Measurements from ENCODE around the gene ST3GAL4.

ST3GAL4 gene

DNA sequence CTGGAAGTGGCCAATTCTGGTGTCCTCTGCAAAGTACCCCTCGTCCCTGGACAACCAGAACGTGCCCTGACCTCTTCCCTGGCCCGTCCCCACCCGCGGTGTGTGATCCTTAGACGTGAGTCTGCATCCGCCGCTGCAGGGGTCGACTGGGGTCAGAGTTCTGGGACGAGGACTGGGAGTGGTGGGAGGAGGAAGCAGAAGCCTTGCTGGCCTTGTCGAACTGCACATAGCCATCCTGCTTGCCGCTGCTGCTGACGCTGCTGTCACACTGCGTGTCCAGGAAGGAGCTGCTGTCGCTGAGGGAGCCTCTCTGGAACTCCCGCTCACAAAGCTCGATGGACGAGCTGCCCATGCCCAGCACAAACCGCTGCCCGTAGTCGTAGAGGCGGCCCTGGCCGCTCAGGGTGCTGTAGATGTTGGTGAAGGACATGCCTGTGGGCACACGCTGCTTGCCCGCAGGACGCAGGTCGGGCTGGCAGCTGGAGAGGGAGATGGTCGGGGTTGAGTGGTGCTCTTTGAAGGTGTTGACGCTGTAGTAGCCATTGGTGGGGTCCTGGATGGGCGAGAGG, 69.1 kb downstream of the ST3GAL4 start:
- TF ChIP-seq ZNF549 (tag by site-specific recombination; IDR thresholded peaks at IDR 0.05): no peak
- Histone ChIP-seq H3K4me3 (ENCODE audit: low read depth, low read length) (no peak overlapping the region), H3K27ac (ENCODE audit: extremely low read depth, low read depth, low read length) (no peak overlapping the region), H3K36me3 (ENCODE audit: control insufficient read depth in 2 of 2, insufficient read depth in 1 of 2, low read length in 2 of 2) (no peaks in the 10 kb centered on the region), H3K9me3 (ENCODE audit: control insufficient read depth, insufficient read depth, low read depth, low read length) (no peaks in the 10 kb centered on the region), H3K4me1 (ENCODE audit: control insufficient read depth, insufficient read depth, low read length) (no peaks in the 10 kb centered on the region)
- ChIA-PET POLR2A (interaction anchor here (1.3 kb wide), 1 partner anchor 120 kb away, joined by 3 read pairs; the partner anchor contains the start of gene DCPS), CTCF (no interaction called here)

DNA sequence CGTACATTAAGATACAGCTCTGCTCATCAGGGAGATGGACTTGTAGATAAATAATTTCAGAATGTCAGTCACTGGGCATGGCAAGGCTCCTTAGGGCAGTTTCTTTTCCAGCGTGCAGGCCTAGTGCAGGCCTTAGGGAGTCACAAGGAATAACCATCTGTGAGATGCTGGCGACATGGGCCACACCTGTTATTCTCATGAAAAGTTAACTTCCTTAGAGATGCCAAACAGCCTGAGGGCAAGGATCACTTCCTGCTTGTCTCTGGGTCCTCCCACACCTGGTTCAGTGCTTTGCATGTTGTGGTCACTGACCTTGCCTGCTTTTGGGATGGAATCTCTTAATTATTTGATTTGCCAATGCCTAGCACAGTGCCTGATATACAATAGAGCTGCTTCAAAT, 70.6 kb downstream of the ST3GAL4 start:
- ChIA-PET POLR2A (no interaction called here), CTCF (interaction anchor here (2.4 kb wide), 1 partner anchor 54 kb away, joined by 8 read pairs; no protein-coding TSS in a partner anchor)
- Histone ChIP-seq H3K4me3 (ENCODE audit: low read depth, low read length) (no peak overlapping the region), H3K36me3 (ENCODE audit: control insufficient read depth in 2 of 2, insufficient read depth in 1 of 2, low read length in 2 of 2) (no peaks in the 10 kb centered on the region), H3K27ac (ENCODE audit: extremely low read depth, low read depth, low read length) (no peak overlapping the region), H3K4me1 (ENCODE audit: control insufficient read depth, insufficient read depth, low read length) (no peaks in the 10 kb centered on the region), H3K9me3 (ENCODE audit: control insufficient read depth, insufficient read depth, low read depth, low read length) (no peaks in the 10 kb centered on the region)
- TF ChIP-seq ZNF623 (tag by site-specific recombination; IDR thresholded peaks at IDR 0.05) (no peak), ZNF837 (tag by site-specific recombination; IDR thresholded peaks at IDR 0.05) (no peak), ZNF629 (tag by site-specific recombination; IDR thresholded peaks at IDR 0.05) (no peak), ZNF202 (tag by site-specific recombination; IDR thresholded peaks at IDR 0.05; ENCODE audit: borderline replicate concordance) (no peak), KLF8 (tag by site-specific recombination; IDR thresholded peaks at IDR 0.05) (no peak), GLI4 (tag by site-specific recombination; IDR thresholded peaks at IDR 0.05) (no peak), ZNF514 (tag by site-specific recombination; IDR thresholded peaks at IDR 0.05) (no peak), ZBTB21 (tag by site-specific recombination; IDR thresholded peaks at IDR 0.05) (no peak), ZNF155 (tag by site-specific recombination; IDR thresholded peaks at IDR 0.05) (no peak), ZNF138 (tag by site-specific recombination; IDR thresholded peaks at IDR 0.05; ENCODE audit: borderline replicate concordance) (no peak), BCL11B (tag by site-specific recombination; IDR thresholded peaks at IDR 0.05; ENCODE audit: low read depth) (no peak), ZNF555 (tag by site-specific recombination; conservative IDR thresholded peaks at IDR 0.05) (no peak), ZSCAN16 (tag by site-specific recombination; IDR thresholded peaks at IDR 0.05) (no peak), HOXD13 (CRISPR knock-in tag; IDR thresholded peaks at IDR 0.05; ENCODE audit: borderline replicate concordance) (no peak), ZNF677 (tag by site-specific recombination; IDR thresholded peaks at IDR 0.05) (no peak), ZNF830 (tag by site-specific recombination; IDR thresholded peaks at IDR 0.05; ENCODE audit: low read depth) (no peak), ZNF654 (tag by site-specific recombination; IDR thresholded peaks at IDR 0.05; ENCODE audit: low read depth) (no peak)
- TF ChIP-seq, protein P1, sequence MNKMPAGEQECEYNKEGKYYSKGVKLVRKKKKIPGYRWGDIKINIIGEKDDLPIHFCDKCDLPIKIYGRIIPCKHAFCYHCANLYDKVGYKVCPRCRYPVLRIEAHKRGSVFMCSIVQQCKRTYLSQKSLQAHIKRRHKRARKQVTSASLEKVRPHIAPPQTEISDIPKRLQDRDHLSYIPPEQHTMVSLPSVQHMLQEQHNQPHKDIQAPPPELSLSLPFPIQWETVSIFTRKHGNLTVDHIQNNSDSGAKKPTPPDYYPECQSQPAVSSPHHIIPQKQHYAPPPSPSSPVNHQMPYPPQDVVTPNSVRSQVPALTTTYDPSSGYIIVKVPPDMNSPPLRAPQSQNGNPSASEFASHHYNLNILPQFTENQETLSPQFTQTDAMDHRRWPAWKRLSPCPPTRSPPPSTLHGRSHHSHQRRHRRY (tag by site-specific recombination; IDR thresholded peaks at IDR 0.05): no peak
- TF ChIP-seq, protein P2, sequence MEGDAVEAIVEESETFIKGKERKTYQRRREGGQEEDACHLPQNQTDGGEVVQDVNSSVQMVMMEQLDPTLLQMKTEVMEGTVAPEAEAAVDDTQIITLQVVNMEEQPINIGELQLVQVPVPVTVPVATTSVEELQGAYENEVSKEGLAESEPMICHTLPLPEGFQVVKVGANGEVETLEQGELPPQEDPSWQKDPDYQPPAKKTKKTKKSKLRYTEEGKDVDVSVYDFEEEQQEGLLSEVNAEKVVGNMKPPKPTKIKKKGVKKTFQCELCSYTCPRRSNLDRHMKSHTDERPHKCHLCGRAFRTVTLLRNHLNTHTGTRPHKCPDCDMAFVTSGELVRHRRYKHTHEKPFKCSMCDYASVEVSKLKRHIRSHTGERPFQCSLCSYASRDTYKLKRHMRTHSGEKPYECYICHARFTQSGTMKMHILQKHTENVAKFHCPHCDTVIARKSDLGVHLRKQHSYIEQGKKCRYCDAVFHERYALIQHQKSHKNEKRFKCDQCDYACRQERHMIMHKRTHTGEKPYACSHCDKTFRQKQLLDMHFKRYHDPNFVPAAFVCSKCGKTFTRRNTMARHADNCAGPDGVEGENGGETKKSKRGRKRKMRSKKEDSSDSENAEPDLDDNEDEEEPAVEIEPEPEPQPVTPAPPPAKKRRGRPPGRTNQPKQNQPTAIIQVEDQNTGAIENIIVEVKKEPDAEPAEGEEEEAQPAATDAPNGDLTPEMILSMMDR (tag by site-specific recombination; IDR thresholded peaks at IDR 0.05): no peak
- TF ChIP-seq, protein P3, sequence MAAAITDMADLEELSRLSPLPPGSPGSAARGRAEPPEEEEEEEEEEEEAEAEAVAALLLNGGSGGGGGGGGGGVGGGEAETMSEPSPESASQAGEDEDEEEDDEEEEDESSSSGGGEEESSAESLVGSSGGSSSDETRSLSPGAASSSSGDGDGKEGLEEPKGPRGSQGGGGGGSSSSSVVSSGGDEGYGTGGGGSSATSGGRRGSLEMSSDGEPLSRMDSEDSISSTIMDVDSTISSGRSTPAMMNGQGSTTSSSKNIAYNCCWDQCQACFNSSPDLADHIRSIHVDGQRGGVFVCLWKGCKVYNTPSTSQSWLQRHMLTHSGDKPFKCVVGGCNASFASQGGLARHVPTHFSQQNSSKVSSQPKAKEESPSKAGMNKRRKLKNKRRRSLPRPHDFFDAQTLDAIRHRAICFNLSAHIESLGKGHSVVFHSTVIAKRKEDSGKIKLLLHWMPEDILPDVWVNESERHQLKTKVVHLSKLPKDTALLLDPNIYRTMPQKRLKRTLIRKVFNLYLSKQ (tag by site-specific recombination; IDR thresholded peaks at IDR 0.05; ENCODE audit: borderline replicate concordance): no peak
